Nephron (organoid): ENCODE measurements around the gene MLLT1.

Source experiments
- H3K27ac Mint-ChIP-seq, 3 experiments: 2 replicates each; pipeline ENCODE4 v1.8.0; 2020; ENCODE audit warnings: mixed read lengths in 3 of 3, mild to moderate bottlenecking in 2 of 3, moderate library complexity in 1 of 3
- H3K27me3 Mint-ChIP-seq: 2 replicates; pipeline ENCODE4 v1.8.0; 2021; ENCODE audit warnings: low read depth, mild to moderate bottlenecking, moderate library complexity, mixed read lengths
- H3K36me3 Mint-ChIP-seq: 2 replicates; pipeline ENCODE4 v1.8.0; 2020; ENCODE audit warnings: low read depth, mixed read lengths
- H3K4me1 Mint-ChIP-seq: 2 replicates; pipeline ENCODE4 v1.8.0; 2020; ENCODE audit warnings: mixed read lengths
- H3K4me3 Mint-ChIP-seq, 3 experiments: 2 replicates each; pipeline ENCODE4 v1.8.0; 2020; ENCODE audit warnings: mild to moderate bottlenecking in 3 of 3, mixed read lengths in 3 of 3, moderate library complexity in 2 of 3
- H3K9me3 Mint-ChIP-seq: 2 replicates; pipeline ENCODE4 v1.8.0; 2020; ENCODE audit warnings: mixed read lengths
- CTCF ChIP-seq, 3 experiments: fragments of 200-600 bp; sonication (generic); IDR thresholded peaks; one replicate each; pipeline ENCODE4 v1.5.0; 2021; ENCODE audit warnings: antibody characterized with exemption in 3 of 3; ENCODE audit not compliant: unreplicated experiment in 3 of 3

The MLLT1 gene

DNA sequence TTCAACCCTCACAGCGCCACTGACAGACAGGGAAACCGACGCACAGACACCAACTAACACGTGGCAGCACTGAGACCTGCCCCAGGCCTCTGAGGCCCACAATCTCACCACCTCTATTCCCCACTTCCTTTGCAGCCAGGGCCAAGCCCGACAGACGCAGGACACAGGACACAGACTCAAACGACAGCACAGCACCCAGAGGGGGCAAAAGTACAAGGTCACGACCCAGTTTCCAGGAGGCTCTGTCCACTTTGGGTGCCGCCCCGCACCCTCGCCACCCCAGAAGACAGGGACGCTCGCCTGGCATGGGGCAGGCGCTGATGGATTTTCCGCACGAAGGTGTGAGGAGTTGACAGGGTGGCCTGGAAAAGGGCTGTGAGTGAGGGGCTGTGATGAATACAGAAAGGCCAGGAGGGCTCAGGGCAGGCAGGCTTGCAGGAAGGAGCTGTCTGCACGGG lies 48.8 kb downstream of the MLLT1 start:
- Mint-ChIP-seq H3K36me3 (peaks cover 16% of the 10 kb centered on the region), H3K4me1 (peaks cover 58% of the 10 kb centered on the region), H3K9me3 (no peaks in the 10 kb centered on the region), H3K27me3 (peaks cover 4% of the 10 kb centered on the region), H3K4me3 (no peak overlapping the region), H3K27ac (peak overlapping the region in 2 of 3 experiments; percentile 46 to 55)
- TF ChIP-seq CTCF (IDR thresholded peaks at IDR 0.05; ENCODE audit: unreplicated experiment in 3 of 3), result no peak

DNA sequence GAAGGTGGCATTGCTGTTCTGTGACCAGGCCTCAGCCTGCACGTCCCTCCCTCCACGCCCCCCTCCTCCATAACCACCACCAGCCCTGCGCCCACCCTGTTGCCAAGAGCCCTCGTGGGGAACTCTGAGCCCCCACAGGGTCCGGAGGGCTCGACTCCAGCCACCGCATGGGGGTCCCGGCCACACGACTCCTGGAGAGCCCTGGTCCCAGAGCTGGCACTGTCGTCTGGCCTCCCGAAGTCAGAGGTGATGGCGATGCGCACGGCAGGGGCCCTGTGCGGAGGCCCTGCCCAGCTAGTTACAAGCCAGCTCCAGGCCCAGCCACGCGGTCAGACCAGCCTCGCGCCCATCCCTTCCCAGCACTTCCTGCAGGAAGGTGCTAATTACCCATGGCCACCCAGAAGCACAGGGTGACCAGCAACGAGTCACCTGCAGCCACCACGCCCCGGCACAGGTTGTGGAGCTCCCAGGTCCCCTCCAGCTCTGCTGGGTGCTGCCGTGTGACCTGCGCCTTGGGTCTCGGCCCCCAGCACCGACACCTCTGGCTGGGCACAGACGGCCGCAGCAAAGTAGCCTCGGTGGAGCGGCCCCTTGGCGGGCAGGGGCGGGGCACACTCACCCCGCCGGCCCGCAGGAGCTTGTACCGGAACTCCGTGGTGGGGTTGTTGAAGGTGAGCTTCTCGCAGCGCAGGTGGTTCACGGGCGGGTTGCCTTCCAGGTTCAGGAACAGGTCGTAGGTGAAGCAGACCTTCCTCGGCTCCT lies 49.6 kb downstream of the MLLT1 start:
- peaks cover 19% of the 10 kb centered on the region for H3K36me3 Mint-ChIP-seq

DNA sequence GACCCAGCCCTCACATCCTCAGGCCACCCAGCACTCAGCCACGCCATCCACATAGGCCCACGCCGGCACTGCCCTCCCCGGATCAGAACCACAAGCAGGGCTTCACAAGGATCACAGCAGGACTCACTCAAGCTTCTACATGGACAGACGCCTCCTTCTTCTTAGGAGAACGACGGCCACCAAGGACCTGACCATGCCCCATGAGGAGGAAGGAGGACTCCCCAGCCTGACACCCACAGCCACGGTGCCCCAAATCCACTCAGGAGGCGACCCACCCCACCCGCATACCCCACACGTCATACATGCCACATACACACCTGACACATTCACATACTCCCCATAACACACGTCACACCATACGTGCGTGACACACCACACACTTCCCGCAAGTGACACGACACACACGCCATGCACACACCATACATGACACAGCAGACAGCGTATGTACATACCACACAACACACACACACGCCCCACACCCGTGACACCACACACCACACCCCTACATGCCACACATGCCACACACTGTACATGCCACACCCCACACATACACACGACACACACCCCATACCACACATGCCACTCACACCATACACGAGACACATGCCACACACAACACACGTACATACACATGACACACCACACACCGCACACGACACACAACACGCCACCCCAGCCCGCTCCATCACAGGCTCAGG lies 50.4 kb downstream of the MLLT1 start:
- no peak for TF ChIP-seq CTCF (IDR thresholded peaks at IDR 0.05; ENCODE audit: unreplicated experiment in 3 of 3)
- H3K36me3 Mint-ChIP-seq, result peaks cover 19% of the 10 kb centered on the region
- H3K27ac Mint-ChIP-seq, result peak overlapping the region; percentile 6 to 68 (median 38)
- H3K27me3 Mint-ChIP-seq, result peaks cover 4% of the 10 kb centered on the region
- no peak overlapping the region for H3K4me3 Mint-ChIP-seq
- peaks cover 48% of the 10 kb centered on the region for H3K4me1 Mint-ChIP-seq
- H3K9me3 Mint-ChIP-seq, result no peaks in the 10 kb centered on the region

More for the DNA sequence above, 49.6 kb downstream of the MLLT1 start:
- peaks cover 4% of the 10 kb centered on the region for H3K27me3 Mint-ChIP-seq
- peak overlapping the region in 2 of 3 experiments; percentile 38 to 55 for H3K27ac Mint-ChIP-seq
- no peaks in the 10 kb centered on the region for H3K9me3 Mint-ChIP-seq
- TF ChIP-seq CTCF (IDR thresholded peaks at IDR 0.05; ENCODE audit: unreplicated experiment in 3 of 3), result no peak
- H3K4me3 Mint-ChIP-seq, result no peak overlapping the region
- peaks cover 55% of the 10 kb centered on the region for H3K4me1 Mint-ChIP-seq

GRCh38 chr19:6228551-6229215 lies 51.1 kb downstream of the MLLT1 start:
- Mint-ChIP-seq H3K4me3 (no peak overlapping the region), H3K27ac (peak overlapping the region; percentile 72 to 89 (median 75)), H3K9me3 (no peaks in the 10 kb centered on the region), H3K4me1 (peaks cover 48% of the 10 kb centered on the region), H3K36me3 (peaks cover 19% of the 10 kb centered on the region), H3K27me3 (peaks cover 4% of the 10 kb centered on the region)
- no peak for TF ChIP-seq CTCF (IDR thresholded peaks at IDR 0.05; ENCODE audit: unreplicated experiment in 3 of 3)

GRCh38 chr19:6227936-6228325 lies 51.8 kb downstream of the MLLT1 start:
- peaks cover 4% of the 10 kb centered on the region for H3K27me3 Mint-ChIP-seq
- no peaks in the 10 kb centered on the region for H3K9me3 Mint-ChIP-seq
- H3K36me3 Mint-ChIP-seq, result peaks cover 19% of the 10 kb centered on the region
- no peak for TF ChIP-seq CTCF (IDR thresholded peaks at IDR 0.05; ENCODE audit: unreplicated experiment in 3 of 3)
- peak overlapping the region; percentile 72 to 89 (median 75) for H3K27ac Mint-ChIP-seq
- no peak overlapping the region for H3K4me3 Mint-ChIP-seq
- H3K4me1 Mint-ChIP-seq, result peaks cover 54% of the 10 kb centered on the region
